HEK293T (cell line): ENCODE results near the gene KIF26B.

Experiments
- ARNT ChIP-seq: fragments of 450-650 bp; IDR thresholded peaks from 2 replicates; pipeline ENCODE4 v1.6.1; 2017; ENCODE audit warnings: mild to moderate bottlenecking
- BHLHE40 ChIP-seq: fragments of 450-650 bp; IDR thresholded peaks from 2 replicates; pipeline ENCODE4 v1.6.1; 2016; ENCODE audit warnings: mild to moderate bottlenecking, moderate library complexity, borderline replicate concordance

- TF ChIP-seq BHLHE40 (no peak), ARNT (no peak)
These were observed 74.3 kb downstream of the KIF26B start for GRCh38 chr1:245229051-245229450.
